GM12875 (cell line): Measurements from ENCODE around the gene PPM1F.

Source experiments
- H3K4me3 ChIP-seq: one replicate; pipeline ENCODE4 v1.5.1; 2011; ENCODE audit warnings: low read depth, low read length, control low read depth
- CTCF ChIP-seq: IDR thresholded peaks from 2 replicates; pipeline ENCODE4 v1.5.1; 2011; ENCODE audit warnings: low read depth, mild to moderate bottlenecking, control low read depth, inconsistent platforms, low read length, moderate library complexity, borderline replicate concordance; ENCODE audit not compliant: insufficient read depth

Gene PPM1F

DNA sequence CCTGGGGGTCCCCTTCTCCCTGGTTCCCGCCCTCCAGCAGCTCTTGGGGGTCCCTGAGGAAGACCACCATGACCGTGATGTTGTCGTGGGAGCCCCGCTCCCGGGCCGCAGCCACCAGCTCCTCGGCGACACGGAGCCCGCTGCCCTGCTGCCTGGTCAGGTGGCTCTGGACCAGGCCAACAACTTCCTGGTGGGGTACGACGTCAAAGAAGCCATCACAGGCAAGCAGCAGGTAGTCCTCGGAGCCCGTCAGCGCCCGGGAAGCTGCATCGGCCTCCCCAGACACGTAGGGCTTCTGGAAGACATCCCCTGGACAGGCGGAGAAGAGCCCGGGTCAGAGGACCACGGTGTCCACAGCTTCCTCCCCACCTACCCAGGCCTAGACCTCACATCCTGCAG, 29.5 kb downstream of the PPM1F start:
- TF ChIP-seq CTCF: no peak
- no peak overlapping the region for H3K4me3 ChIP-seq

DNA sequence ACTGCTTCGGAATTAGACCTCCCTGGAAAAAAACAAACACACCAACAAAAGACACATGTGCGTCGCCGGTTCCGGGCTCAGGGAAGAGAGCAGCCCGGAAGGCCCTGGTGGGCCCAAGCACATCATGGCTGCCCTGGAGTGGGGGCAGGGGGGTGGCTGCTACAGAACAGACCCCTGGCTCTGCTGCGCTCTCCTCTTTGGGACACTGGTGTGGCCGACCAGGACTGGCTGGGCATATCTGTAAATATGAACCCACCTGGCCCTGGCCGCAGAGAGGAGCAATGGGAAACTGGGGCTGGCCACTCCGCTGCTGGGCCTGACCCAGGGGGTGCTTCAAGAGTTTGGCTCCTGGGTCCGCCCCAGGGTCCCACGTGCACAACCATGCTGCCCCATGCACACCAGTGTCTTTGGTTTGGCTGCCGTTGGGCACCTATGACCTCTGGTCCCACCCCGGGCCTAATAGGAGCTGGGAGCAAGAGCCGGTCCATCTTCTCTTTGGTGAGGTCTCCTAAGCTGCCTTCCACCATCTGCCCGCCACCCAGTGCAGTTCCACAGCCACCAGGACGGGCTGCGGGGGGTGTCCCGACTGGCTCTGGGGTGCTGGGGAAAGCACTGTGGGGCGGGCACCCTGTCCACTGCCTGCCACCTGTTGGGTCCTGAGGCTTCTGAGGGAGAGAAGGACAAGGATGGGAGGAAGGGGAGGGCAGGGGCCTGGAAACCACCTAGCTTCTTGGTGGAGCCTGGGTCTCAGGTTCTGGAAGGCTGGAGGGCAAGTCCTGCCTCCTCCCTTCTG, 30.1 kb downstream of the PPM1F start:
- TF ChIP-seq CTCF: no peak
- no peak overlapping the region for H3K4me3 ChIP-seq

DNA sequence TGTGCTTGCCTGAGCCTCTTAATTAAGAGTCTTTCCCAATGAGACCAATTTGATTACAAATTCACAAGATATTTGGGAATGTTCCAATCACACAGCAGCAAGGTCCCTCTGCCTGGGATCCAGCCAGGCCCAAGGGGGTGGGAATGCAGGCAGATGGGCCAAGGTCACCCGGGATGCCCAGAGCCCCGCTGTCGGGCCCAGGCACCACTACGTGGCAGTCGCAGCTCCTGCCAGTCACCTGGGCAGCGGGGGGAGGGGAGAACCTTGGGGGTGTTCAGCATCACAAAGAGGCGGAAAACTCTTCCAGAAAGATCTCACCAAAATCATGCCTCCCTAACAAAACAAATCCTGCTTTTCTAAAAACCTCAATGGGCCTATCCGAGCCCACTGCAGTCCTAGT, 30.9 kb downstream of the PPM1F start:
- TF ChIP-seq CTCF: no peak
- no peak overlapping the region for H3K4me3 ChIP-seq

DNA sequence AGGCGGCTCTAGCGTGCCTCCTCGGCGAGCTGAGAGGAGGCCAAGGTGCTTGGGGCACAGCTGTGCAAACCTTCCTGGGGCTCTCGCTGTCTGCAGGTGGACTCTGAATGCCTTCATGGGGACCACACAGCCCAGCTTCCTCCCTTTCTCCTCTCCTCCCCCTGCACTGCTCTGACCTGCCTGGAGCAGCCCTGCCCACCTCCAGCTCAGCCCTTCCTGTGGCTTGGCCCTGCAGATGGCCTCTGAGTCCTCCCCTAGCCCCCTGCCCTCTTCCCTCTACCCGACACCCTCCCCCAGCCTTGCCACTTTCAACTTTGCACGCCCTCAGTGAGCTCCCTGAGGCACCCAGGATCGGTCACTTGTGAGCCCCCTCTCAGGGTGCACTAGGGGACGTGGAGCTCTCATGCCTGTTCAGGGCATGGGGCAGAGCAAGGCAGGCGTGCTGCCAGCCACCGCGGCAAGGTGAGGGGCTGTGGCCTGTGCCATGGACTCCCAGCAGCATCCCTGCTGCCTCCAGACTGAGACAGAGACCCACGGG, 31.4 kb downstream of the PPM1F start:
- H3K4me3 ChIP-seq: no peak overlapping the region
- no peak for TF ChIP-seq CTCF

- no peak for TF ChIP-seq CTCF
- no peak overlapping the region for H3K4me3 ChIP-seq
Observed at GRCh38 chr22:21920341-21921183, 32.1 kb downstream of the PPM1F start.

DNA sequence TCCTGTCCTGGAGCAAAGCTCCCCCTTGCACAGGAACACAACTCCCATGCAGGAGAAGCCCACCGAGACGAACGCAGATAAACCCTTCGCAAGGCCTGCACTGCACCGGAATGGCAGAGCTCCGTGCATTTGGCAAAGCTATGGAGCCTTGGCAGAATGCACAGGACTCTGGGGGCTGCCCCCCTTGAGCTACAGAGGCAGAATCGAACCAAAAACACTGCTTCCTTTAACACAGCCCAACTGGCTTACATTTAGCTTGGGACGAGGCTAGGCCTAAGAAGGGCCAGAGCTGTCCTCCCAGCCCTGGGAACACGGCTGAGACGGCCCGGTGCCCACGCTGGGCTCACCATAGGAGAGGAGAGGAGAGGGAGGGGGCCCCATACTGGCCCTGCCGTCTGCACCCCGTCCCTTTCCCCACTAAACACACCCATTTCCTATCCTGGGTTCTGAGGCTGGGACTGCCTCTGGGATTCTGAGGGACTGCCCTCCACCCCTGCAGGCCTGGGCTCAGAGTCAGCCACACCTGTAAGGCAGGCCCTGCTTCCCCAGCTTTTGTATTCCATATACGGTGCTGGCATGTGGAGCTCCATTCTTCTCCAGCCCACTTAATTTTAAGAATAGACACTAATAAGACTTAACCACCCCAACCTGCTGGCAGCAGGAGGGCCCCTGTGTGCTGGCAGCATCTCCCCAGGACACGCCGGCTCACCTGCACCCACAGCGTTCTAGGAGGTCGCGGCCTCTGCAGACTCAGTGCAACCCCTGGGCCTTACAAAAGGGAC, 32.9 kb downstream of the PPM1F start:
- no peak overlapping the region for H3K4me3 ChIP-seq
- TF ChIP-seq CTCF: no peak
